AG10803 (cell line): ENCODE data around the gene SNAP47.
A peak's percentile ranks its signal among the peaks of the same experiment; 100 is the strongest.

ENCODE experiments used
- DNase-seq: peaks from one replicate; pipeline ENCODE4 v3.0.0; 2010; ENCODE audit warnings: low read depth
- H3K4me3 ChIP-seq: 2 replicates; pipeline ENCODE4 v1.5.1; 2011; ENCODE audit warnings: mild to moderate bottlenecking, low read length, control low read depth
- TF ChIP-seq, protein P1 (sequence below): conservative IDR thresholded peaks from 2 replicates; pipeline ENCODE4 v1.5.1; 2011; ENCODE audit warnings: mild to moderate bottlenecking, low read length, control low read depth, inconsistent platforms

The SNAP47 gene

DNA sequence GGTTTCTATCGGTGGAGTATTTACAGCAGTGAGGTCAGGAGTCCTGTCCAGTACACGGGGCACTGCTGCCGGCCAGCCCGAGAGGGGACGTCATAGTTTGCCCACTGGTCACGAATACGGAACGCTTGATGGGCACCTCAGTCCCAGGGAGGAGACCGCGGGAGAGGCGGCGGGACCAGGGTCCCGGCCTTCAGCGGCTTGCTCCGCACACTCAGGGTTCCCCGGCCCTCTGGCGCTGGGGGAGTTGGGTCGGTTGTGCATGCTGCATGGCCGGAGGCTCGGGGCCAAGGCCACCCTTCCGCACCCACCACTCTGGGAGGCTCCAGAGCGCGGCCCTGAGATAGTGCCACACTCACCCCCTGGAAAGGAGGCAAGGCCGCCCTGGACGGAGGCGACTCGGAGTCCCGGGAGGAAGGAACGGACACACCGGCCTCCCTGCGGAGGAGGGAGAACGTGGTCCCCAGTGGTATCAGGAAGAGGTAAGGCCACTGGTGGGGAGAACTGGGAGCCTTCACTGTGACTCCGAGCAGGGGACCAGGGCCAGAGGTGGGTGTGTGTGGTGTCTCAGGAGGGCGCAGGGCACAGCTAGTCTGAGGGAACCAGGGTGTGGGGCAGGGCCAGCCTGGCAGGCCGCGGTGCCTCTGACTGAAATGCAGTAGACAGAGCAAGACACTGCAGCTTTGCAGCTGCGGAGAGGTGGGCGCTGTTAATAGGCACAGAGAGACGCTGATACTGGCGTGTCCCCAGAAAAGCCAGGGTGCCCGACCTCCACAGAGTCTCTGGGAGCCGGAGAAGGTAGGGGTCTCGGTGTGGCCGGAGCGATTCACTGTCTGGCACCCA is 51.7 kb downstream of the SNAP47 start:
- TF ChIP-seq, protein P1, sequence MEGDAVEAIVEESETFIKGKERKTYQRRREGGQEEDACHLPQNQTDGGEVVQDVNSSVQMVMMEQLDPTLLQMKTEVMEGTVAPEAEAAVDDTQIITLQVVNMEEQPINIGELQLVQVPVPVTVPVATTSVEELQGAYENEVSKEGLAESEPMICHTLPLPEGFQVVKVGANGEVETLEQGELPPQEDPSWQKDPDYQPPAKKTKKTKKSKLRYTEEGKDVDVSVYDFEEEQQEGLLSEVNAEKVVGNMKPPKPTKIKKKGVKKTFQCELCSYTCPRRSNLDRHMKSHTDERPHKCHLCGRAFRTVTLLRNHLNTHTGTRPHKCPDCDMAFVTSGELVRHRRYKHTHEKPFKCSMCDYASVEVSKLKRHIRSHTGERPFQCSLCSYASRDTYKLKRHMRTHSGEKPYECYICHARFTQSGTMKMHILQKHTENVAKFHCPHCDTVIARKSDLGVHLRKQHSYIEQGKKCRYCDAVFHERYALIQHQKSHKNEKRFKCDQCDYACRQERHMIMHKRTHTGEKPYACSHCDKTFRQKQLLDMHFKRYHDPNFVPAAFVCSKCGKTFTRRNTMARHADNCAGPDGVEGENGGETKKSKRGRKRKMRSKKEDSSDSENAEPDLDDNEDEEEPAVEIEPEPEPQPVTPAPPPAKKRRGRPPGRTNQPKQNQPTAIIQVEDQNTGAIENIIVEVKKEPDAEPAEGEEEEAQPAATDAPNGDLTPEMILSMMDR, result no peak
- no peak for DNase-seq
- peak overlapping the region; percentile 75 for H3K4me3 ChIP-seq

DNA sequence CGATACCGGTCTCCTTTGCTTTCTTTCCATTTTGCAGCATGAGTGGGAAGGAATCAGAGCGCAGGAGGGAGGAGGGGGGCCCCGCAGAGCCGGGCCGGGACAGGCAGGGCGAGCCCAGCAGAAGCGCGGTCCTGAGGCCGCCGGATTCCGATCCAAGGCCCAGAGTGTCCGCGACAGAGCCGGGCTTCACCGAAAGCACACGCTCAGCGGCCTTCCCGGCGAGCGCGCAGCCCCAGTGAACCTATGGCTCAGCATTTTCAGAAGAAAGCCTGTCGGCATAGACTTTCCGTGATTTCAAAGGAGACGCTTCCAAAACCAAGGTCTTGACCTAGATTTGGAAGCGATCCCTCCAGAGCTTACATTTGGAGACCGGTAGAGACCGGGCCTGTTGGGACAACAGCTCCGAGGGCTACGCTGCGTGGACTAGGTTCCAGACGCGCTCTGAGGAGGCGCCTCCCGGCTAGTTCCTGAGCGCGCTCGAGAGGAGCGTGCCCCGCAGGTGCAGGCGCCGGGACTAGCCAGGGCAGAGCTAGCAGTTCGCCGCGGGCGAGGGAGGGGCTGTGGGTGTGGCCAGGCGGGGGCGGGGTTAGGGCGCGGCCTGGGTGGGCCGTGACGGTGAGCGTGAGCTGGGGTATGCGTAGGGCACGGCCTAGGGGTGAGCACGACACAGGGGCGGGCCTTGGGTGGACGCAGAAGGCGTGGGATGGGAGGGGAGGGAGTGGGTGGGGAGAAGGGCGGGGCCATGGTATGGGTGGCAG is 52.5 kb downstream of the SNAP47 start:
- peak overlapping the region; percentile 75 for H3K4me3 ChIP-seq
- DNase-seq, result peak; percentile 94
- TF ChIP-seq, protein P1, result no peak

DNA sequence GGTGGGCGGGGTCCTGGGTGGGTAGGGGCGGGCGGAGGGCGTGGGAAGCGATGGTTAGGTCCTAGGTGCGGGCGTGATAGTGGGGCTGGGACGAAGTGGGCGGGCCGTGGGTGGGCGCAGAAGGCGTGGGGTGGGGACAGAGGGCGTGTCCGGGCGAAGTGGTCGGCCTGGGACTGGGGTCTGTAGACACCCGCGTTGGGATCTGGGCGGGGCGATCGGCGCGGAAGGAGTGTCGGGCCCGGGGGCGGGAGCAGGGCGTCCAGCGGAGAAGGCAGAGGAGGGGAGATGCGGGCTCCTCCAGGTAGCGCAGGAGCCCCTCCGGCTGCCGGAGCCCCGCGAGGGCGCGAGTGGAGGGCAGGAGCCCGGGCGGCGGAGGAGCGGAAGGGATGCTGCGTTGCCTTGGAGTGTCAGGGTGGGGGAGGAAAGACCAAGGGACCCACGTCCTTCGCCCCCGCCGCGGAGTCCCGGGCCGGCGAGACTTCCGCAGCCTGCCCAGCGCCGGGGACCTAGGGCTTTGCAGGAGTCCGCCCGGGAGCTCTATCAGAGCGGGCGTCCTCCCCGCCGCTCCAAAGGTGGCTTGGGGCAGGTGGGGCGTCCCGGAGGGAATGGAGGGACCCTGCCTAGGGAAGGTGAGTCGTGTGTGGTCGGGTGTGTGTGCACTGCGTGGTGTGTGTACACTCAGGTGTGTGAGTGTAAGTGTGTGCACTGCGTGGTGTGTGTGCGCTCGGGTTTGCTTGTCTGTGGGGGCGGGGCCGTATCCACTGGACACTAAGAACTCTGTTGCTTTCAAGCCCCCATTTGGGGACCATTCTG is 53.2 kb downstream of the SNAP47 start:
- no peak for DNase-seq

DNA sequence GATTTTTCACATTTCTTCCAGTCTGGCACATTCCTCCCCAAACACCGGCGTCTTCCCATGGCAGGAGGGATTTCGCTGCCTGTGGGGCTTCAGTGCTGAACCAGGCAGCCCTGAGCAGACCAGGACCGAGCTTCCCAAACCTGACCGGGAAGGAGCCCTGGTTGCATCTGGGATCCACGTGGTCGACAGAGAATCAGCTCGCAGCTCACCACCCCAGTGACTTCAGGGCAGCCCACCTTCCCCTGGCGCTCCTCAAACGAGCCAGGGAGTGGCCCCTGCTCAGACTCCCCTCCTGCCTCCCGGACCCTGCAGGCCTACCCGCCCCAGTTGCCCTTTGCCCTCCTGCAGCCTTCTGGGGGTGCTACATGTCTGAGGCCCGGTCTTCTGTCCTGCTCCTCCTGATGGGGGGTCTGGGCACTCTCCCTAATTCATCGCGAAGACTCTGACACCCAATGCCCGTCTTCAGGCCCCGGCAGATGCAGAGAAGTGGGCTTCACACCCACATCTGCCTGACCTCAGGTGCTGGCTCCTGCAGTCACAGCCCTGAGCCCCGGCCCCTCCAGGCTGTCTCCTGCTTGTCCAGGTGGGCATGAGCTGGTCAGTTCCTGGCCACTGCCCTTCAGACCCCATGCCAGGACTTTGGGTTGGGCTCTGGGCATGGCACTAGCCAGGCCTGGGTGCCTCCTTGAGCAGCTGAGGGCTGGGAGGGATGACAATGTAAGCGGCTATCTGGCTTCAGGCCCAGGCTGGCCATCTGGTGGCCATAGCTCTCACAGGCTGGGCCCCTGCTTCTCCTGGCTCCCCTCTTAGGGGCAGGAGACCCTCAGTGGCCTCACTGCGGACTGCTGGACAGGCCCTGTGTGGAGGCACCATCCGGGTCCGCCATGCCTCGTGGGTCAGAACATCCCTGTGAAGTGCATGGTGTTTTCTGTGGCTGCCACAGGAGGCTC is 54.1 kb downstream of the SNAP47 start:
- DNase-seq, result no peak
- TF ChIP-seq, protein P1, result peak; percentile 36
- peak overlapping the region; percentile 75 for H3K4me3 ChIP-seq

More for the DNA sequence above, 53.2 kb downstream of the SNAP47 start:
- H3K4me3 ChIP-seq, result peak overlapping the region; percentile 75
- TF ChIP-seq, protein P1, result no peak

- no peak overlapping the region for H3K4me3 ChIP-seq
- no peak for DNase-seq
- TF ChIP-seq, protein P1, result no peak
Observed at GRCh38 chr1:227790034-227790400, 54.8 kb downstream of the SNAP47 start.

DNA sequence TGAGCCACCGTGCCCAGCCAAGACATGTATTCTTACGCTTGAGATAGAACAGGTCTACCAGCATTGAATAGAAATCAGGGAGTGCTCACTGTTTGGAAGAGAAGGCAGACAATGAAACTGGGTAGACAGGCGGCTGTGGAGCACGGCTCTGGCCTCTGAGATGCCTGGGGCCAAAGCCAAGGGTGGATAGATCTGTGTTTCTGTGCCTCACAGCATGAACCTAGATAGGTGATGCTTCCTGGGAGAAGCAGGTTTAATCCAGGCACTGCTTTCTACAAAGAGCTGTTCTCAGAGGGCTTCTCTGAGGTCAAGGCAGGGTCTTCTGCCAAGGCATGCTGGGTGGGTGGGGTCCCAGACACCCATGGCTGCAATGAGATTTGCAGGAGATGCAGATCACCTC is 55.6 kb downstream of the SNAP47 start:
- TF ChIP-seq, protein P1, result no peak
- H3K4me3 ChIP-seq, result no peak overlapping the region
- DNase-seq, result no peak
